Right atrium auricular region (tissue), 2 donors: ENCODE measurements around the gene GOT1. TPM values are rescaled to one million over a fixed set of nuclear protein-coding genes. Genes with fewer than 3 reads are reported as not detected.

Experiments used
- DNase-seq: peaks from one replicate; pipeline ENCODE4 v3.0.0-alpha.2; 2019; ENCODE audit warnings: low spot score
- H3K27ac ChIP-seq, 2 donors: fragments of 200-600 bp; sonication (generic); 1 replicate in 1 of 2; 2 replicates in 1 of 2; pipeline ENCODE4 v1.5.1; 2016 to 2019
- H3K27me3 ChIP-seq, 2 donors: fragments of 200-600 bp; sonication (generic); one replicate each; pipeline versions ENCODE4 v1.5.1 to v1.6.0; 2017 to 2019
- H3K36me3 ChIP-seq: fragments of 200-600 bp; sonication (generic); one replicate; pipeline ENCODE4 v1.5.1; 2016
- H3K4me1 ChIP-seq, 2 donors: fragments of 200-600 bp; sonication (generic); one replicate each; pipeline versions ENCODE4 v1.5.1 to v1.6.0; 2017 to 2019
- H3K4me3 ChIP-seq, 2 donors: fragments of 200-600 bp; sonication (generic); 1 replicate in 1 of 2; 2 replicates in 1 of 2; pipeline ENCODE4 v1.5.1; 2017 to 2019; ENCODE audit warnings: mild to moderate bottlenecking in 1 of 2, moderate library complexity in 1 of 2
- H3K9me3 ChIP-seq, 2 donors: fragments of 200-600 bp; sonication (generic); one replicate each; pipeline ENCODE4 v1.5.1; 2019
- CTCF ChIP-seq, 2 donors: fragments of 200-600 bp; sonication (generic); IDR thresholded peaks; one replicate each; pipeline ENCODE4 v1.5.1; 2019; ENCODE audit warnings: antibody characterized with exemption in 2 of 2
- total RNA-seq, 2 donors: library from RNA; depleted of rRNA; stranded (reverse); fragments of >200 nt; gene quantifications; one replicate each; pipeline ENCODE4 v1.1.0, GENCODE V29; 2016

Gene GOT1
- total RNA-seq, 2 donors from 2014 or later = 289 to 443 TPM

- no peak for DNase-seq
- no peaks in the 10 kb centered on the region for H3K36me3 ChIP-seq
- H3K4me3 ChIP-seq = no peak overlapping the region
- no peaks in the 10 kb centered on the region for H3K4me1 ChIP-seq
- no peak overlapping the region for H3K27ac ChIP-seq
- H3K27me3 ChIP-seq = no peaks in the 10 kb centered on the region
- H3K9me3 ChIP-seq = no peaks in the 10 kb centered on the region
- TF ChIP-seq CTCF (IDR thresholded peaks at IDR 0.05) = no peak
Measured at GRCh38 chr10:99368646-99369045, 61.8 kb downstream of the GOT1 start.

DNA sequence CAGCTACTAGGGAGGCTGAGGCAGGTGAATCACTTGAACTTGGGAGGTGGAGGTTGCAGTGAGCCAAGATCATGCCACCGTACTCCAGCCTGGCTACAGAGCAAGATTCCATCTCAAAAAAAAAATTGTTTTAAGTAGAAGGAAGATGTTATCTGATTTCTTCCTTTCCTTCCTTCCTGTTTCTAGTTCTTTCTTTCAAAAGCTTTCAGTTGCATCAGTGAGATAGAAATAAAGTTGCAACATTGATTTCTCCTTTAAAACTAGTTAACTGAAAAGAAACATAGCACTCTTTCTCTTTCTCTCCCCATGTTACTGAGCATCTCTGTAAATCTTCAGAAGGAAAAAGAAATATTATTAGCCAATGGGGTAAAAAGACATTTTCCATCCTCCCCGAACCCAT, 63.8 kb downstream of the GOT1 start:
- Histone ChIP-seq H3K27ac (no peak overlapping the region), H3K36me3 (no peaks in the 10 kb centered on the region), H3K4me3 (no peak overlapping the region), H3K9me3 (no peaks in the 10 kb centered on the region), H3K27me3 (no peaks in the 10 kb centered on the region), H3K4me1 (no peaks in the 10 kb centered on the region)
- DNase-seq = no peak
- TF ChIP-seq CTCF (IDR thresholded peaks at IDR 0.05) = no peak

DNA sequence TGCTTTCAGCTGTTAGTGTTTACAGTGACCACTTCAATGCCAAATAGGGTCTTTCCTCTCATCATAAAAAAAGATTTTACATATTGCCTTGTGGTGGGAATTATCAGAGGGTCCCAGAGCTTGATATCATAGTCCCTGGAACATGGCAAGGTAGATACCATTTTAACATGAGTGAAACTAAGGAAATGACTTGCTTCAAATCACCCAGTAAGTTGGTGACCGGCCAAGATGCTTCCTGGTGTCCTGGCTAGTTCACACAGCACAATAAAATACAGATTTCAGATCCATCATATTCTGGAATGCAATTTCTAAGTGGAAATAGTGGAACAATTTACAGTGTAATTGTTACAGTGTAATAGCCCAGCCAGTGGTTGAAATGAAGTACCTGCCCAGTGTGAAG, 64.7 kb downstream of the GOT1 start:
- Histone ChIP-seq H3K9me3 (no peaks in the 10 kb centered on the region), H3K4me1 (no peaks in the 10 kb centered on the region), H3K36me3 (no peaks in the 10 kb centered on the region), H3K4me3 (no peak overlapping the region), H3K27ac (no peak overlapping the region), H3K27me3 (no peaks in the 10 kb centered on the region)
- no peak for DNase-seq
- TF ChIP-seq CTCF (IDR thresholded peaks at IDR 0.05) = no peak

GRCh38 chr10:99365311-99365710, 65.1 kb downstream of the GOT1 start:
- Histone ChIP-seq H3K9me3 (no peaks in the 10 kb centered on the region), H3K4me3 (no peak overlapping the region), H3K4me1 (no peaks in the 10 kb centered on the region), H3K27me3 (no peaks in the 10 kb centered on the region), H3K36me3 (no peaks in the 10 kb centered on the region), H3K27ac (no peak overlapping the region)
- DNase-seq = no peak
- TF ChIP-seq CTCF (IDR thresholded peaks at IDR 0.05) = no peak

- no peak for TF ChIP-seq CTCF (IDR thresholded peaks at IDR 0.05)
- H3K9me3 ChIP-seq = no peaks in the 10 kb centered on the region
Measured at GRCh38 chr10:99364125-99364524, 66.3 kb downstream of the GOT1 start.

GRCh38 chr10:99360934-99361333, 69.5 kb downstream of the GOT1 start:
- Histone ChIP-seq H3K4me1 (no peaks in the 10 kb centered on the region), H3K36me3 (no peaks in the 10 kb centered on the region), H3K4me3 (no peak overlapping the region), H3K27me3 (no peaks in the 10 kb centered on the region), H3K27ac (no peak overlapping the region), H3K9me3 (no peaks in the 10 kb centered on the region)
- TF ChIP-seq CTCF (IDR thresholded peaks at IDR 0.05) = no peak
- DNase-seq = no peak

More at GRCh38 chr10:99364125-99364524, 66.3 kb downstream of the GOT1 start:
- DNase-seq = no peak
- Histone ChIP-seq H3K4me3 (no peak overlapping the region), H3K27me3 (no peaks in the 10 kb centered on the region), H3K36me3 (no peaks in the 10 kb centered on the region), H3K27ac (no peak overlapping the region), H3K4me1 (no peaks in the 10 kb centered on the region)
